IMR-90 (cell line): ENCODE data around the gene HMGB3. TPM values are rescaled to one million over a fixed set of nuclear protein-coding genes. Genes with fewer than 3 reads are reported as not detected.

ENCODE experiments used
- ATAC-seq: fragments of 200-7000 bp; cut with Tn5 transposase; 2 replicates; pipeline ENCODE4 v1.9.1; 2020; ENCODE audit warnings: low read depth, mild to moderate bottlenecking, moderate library complexity
- BruUV-seq: library from RNA; stranded (reverse); fragments of 400-500 nt; replicated peaks from 2 replicates; lab custom pipeline; 2021; lab: Mats Ljungman, UMichigan
- CTCF ChIA-PET: fragments of 300-600 bp; formaldehyde crosslinking; extraction: SDS; loops from one replicate; lab custom pipeline; 2021; ENCODE audit warnings: antibody characterized with exemption; lab: Yijun Ruan, JAX
- POLR2A ChIA-PET: fragments of 300-600 bp; sonication (Branson Sonifier 250); formaldehyde crosslinking; loops from one replicate; lab custom pipeline; 2022; ENCODE audit warnings: antibody characterized with exemption; ENCODE audit not compliant: unreplicated experiment; lab: Charles Lee
- DNase-seq: peaks from one replicate; pipeline ENCODE4 v3.0.0; 2013
- H2AFZ ChIP-seq: replicated peaks from 2 replicates; pipeline ENCODE3; 2013; ENCODE audit warnings: low read length, mild to moderate bottlenecking; ENCODE audit not compliant: poor library complexity
- H2AK5ac ChIP-seq: 2 replicates; pipeline ENCODE4 v1.6.1; 2013; ENCODE audit warnings: low read depth, low read length, inconsistent platforms
- H2AK9ac ChIP-seq: replicated peaks from 2 replicates; pipeline ENCODE3; 2013; ENCODE audit warnings: mild to moderate bottlenecking, low read depth, low read length, moderate library complexity; ENCODE audit not compliant: poor library complexity
- H2BK120ac ChIP-seq: 2 replicates; pipeline ENCODE4 v1.6.1; 2013; ENCODE audit warnings: low read depth, low read length, inconsistent platforms
- H2BK15ac ChIP-seq: 3 replicates; pipeline ENCODE4 v1.6.1; 2013; ENCODE audit warnings: low read depth, low read length, inconsistent platforms
- H2BK20ac ChIP-seq: 2 replicates; pipeline ENCODE4 v1.6.1; 2013; ENCODE audit warnings: low read depth, mild to moderate bottlenecking, inconsistent platforms, low read length, moderate library complexity
- H2BK5ac ChIP-seq: 2 replicates; pipeline ENCODE4 v1.6.1; 2013; ENCODE audit warnings: mild to moderate bottlenecking, low read depth, low read length, inconsistent platforms; ENCODE audit not compliant: poor library complexity, severe bottlenecking
- H3K14ac ChIP-seq: replicated peaks from 2 replicates; pipeline ENCODE4 v1.6.1; 2013; ENCODE audit warnings: low read depth, low read length, inconsistent platforms
- H3K18ac ChIP-seq: 2 replicates; pipeline ENCODE4 v1.6.1; 2013; ENCODE audit warnings: low read depth, low read length, control low read depth
- H3K23ac ChIP-seq: 2 replicates; pipeline ENCODE4 v1.6.1; 2013; ENCODE audit warnings: low read depth, low read length, inconsistent platforms
- H3K27ac ChIP-seq: 2 replicates; pipeline ENCODE4 v1.5.1; 2013; ENCODE audit warnings: mild to moderate bottlenecking, control low read depth, low read length; ENCODE audit not compliant: insufficient read depth
- H3K27me3 ChIP-seq: 2 replicates; pipeline ENCODE4 v1.6.1; 2013; ENCODE audit warnings: low read length; ENCODE audit not compliant: control insufficient read depth, insufficient read depth
- H3K36me3 ChIP-seq: 2 replicates; pipeline ENCODE4 v1.6.1; 2013; ENCODE audit warnings: low read length, mixed read lengths; ENCODE audit not compliant: control insufficient read depth, insufficient read depth
- H3K4ac ChIP-seq: 2 replicates; pipeline ENCODE4 v1.6.1; 2013; ENCODE audit warnings: low read depth, low read length, inconsistent platforms
- H3K4me1 ChIP-seq: 2 replicates; pipeline ENCODE4 v1.6.1; 2013; ENCODE audit warnings: low read length, mixed read lengths; ENCODE audit not compliant: control insufficient read depth, insufficient read depth
- H3K4me2 ChIP-seq: 2 replicates; pipeline ENCODE4 v1.6.1; 2013; ENCODE audit warnings: low read depth, mild to moderate bottlenecking, control low read depth, low read length, moderate library complexity
- H3K4me3 ChIP-seq: 2 replicates; pipeline ENCODE4 v1.5.1; 2013; ENCODE audit warnings: low read depth, mild to moderate bottlenecking, control low read depth, low read length, moderate library complexity; ENCODE audit not compliant: insufficient read depth
- H3K56ac ChIP-seq: 2 replicates; pipeline ENCODE4 v1.6.1; 2013; ENCODE audit warnings: low read length, inconsistent platforms; ENCODE audit not compliant: insufficient read depth; ENCODE audit errors: extremely low read depth
- H3K79me1 ChIP-seq, 2 experiments: 2 replicates each; pipeline ENCODE4 v1.6.1; 2013; ENCODE audit warnings: low read length in 2 of 2, inconsistent platforms in 1 of 2, low read depth in 1 of 2
- H3K9ac ChIP-seq: 2 replicates; pipeline ENCODE4 v1.6.1; 2013; ENCODE audit warnings: low read depth, low read length, control low read depth
- H3K9me1 ChIP-seq: 2 replicates; pipeline ENCODE4 v1.6.1; 2013; ENCODE audit warnings: low read length, inconsistent platforms; ENCODE audit not compliant: insufficient read depth
- H3K9me3 ChIP-seq: 2 replicates; pipeline ENCODE4 v1.6.1; 2013; ENCODE audit warnings: low read length; ENCODE audit not compliant: control insufficient read depth, insufficient read depth
- H4K20me1 ChIP-seq: 2 replicates; pipeline ENCODE4 v1.6.1; 2013; ENCODE audit warnings: low read length, inconsistent platforms; ENCODE audit not compliant: insufficient read depth
- H4K5ac ChIP-seq: 2 replicates; pipeline ENCODE4 v1.6.1; 2013; ENCODE audit warnings: mild to moderate bottlenecking, low read depth, low read length, control low read depth
- H4K8ac ChIP-seq, 2 experiments: 2 replicates each; pipeline ENCODE4 v1.6.1; 2013; ENCODE audit warnings: low read depth in 2 of 2, low read length in 2 of 2, control low read depth in 1 of 2, inconsistent platforms in 1 of 2
- H4K91ac ChIP-seq: 2 replicates; pipeline ENCODE4 v1.6.1; 2013; ENCODE audit warnings: low read depth, low read length, inconsistent platforms; ENCODE audit not compliant: insufficient read depth
- CEBPB ChIP-seq: IDR thresholded peaks from 2 replicates; pipeline ENCODE4 v1.6.1; 2012; ENCODE audit warnings: low read depth, low read length, improper control_type of control experiment
- CHD1 ChIP-seq: IDR thresholded peaks from 2 replicates; pipeline ENCODE4 v1.6.1; 2012; ENCODE audit warnings: low read depth, low read length, improper control_type of control experiment
- CTCF ChIP-seq: conservative IDR thresholded peaks from 2 replicates; pipeline ENCODE4 v1.5.1; 2012; ENCODE audit warnings: mild to moderate bottlenecking, low read depth, low read length, improper control_type of control experiment
- MAFK ChIP-seq: IDR thresholded peaks from 2 replicates; pipeline ENCODE4 v1.6.1; 2012; ENCODE audit warnings: low read depth, low read length, improper control_type of control experiment
- MXI1 ChIP-seq: IDR thresholded peaks from 2 replicates; pipeline ENCODE4 v1.6.1; 2012; ENCODE audit warnings: low read depth, mild to moderate bottlenecking, low read length, moderate library complexity, borderline replicate concordance
- NFE2L2 ChIP-seq: fragments of 150-350 bp; IDR thresholded peaks from 2 replicates; pipeline ENCODE4 v1.6.1; 2016; ENCODE audit warnings: low read depth, mild to moderate bottlenecking, low read length
- POLR2A ChIP-seq: IDR thresholded peaks from 2 replicates; pipeline ENCODE4 v1.6.1; 2012; ENCODE audit warnings: mild to moderate bottlenecking, low read depth, low read length
- RAD21 ChIP-seq: IDR thresholded peaks from 2 replicates; pipeline ENCODE4 v1.6.1; 2012; ENCODE audit warnings: low read length, improper control_type of control experiment
- RCOR1 ChIP-seq: IDR thresholded peaks from 2 replicates; pipeline ENCODE4 v1.6.1; 2012; ENCODE audit warnings: mild to moderate bottlenecking, low read length, improper control_type of control experiment; ENCODE audit not compliant: insufficient replicate concordance
- RFX5 ChIP-seq: IDR thresholded peaks from 2 replicates; pipeline ENCODE4 v1.8.0; 2012; ENCODE audit warnings: low read depth, mild to moderate bottlenecking, low read length, moderate library complexity
- WGBS, 2 experiments: methylation state at CpG; one replicate each; pipeline versions ENCODE4 v1.1.5 to v1.1.7; 2013; ENCODE audit warnings: missing lambda C conversion rate in 2 of 2; ENCODE audit not compliant: insufficient read length in 1 of 2; ENCODE audit errors: extremely low coverage in 2 of 2; 5-methylcytosine and 5-hydroxymethylcytosine counted together
- dilution Hi-C: fragments of 300-500 bp; cut with HindIII; formaldehyde crosslinking; loops from one replicate; pipeline ENCODE4 v1.14.3; 2018; ENCODE audit warnings: low sequenced_read_pairs; ENCODE audit not compliant: unreplicated experiment
- in situ Hi-C: fragments of 300-500 bp; cut with MboI; formaldehyde crosslinking; loops from 3 replicates; pipeline ENCODE4 v1.14.3; 2019; ENCODE audit warnings: low sequenced_read_pairs, inconsistent platforms, mixed read lengths
- intact Hi-C: fragments of 100-400 bp; cut with micrococcal nuclease; formaldehyde crosslinking; loops from 2 replicates; pipeline ENCODE4 v1.10.0; 2022
- polyA plus RNA-seq, 3 experiments: library from polyadenylated mRNA; depleted of rRNA; stranded (reverse); fragments of >200 nt; gene quantifications; 2 replicates each; pipeline ENCODE4 v1.2.3, GENCODE V29; 2012; ENCODE audit warnings: low replicate concordance in 1 of 3
- total RNA-seq: library from RNA; depleted of rRNA; stranded (reverse); fragments of >200 nt; gene quantifications from 2 replicates; pipeline ENCODE4 v1.2.3, GENCODE V29; 2012
- TF ChIP-seq, protein P1 (sequence below): fragments of 150-350 bp; IDR thresholded peaks from 2 replicates; pipeline ENCODE4 v1.6.1; 2017; ENCODE audit warnings: mild to moderate bottlenecking, antibody characterized with exemption, low read length, low read depth

HMGB3 gene
- total and polyA plus RNA-seq, 2 of the 4 experiments (the other 2 are of a cell fraction) = 14.7 to 21.3 TPM

DNA sequence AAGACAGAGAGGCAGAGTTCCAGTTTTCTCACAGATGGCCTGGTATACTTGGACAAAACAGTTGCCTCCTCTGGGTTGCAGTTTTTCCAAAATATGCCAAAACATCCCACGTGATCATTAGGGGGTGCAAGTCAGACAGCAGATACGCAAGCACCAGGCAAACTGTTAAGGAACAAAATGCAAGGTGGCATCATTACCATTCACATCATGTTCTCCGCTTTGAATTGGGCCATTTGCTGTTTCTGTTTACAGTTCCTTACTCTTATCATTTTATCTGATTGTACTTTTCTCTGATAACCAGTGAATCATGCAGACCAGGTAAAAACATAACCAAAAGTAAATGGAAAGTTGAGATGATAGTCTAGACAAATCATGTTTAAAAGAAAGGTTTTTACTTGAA lies 16.4 kb upstream of the HMGB3 start:
- H3K9me3 ChIP-seq = peaks cover 5% of the 10 kb centered on the region
- no peaks in the 10 kb centered on the region for H3K79me1 ChIP-seq
- H4K20me1 ChIP-seq = no peaks in the 10 kb centered on the region
- no peak overlapping the region for H3K23ac ChIP-seq
- H2AK5ac ChIP-seq = no peak overlapping the region
- no peaks in the 10 kb centered on the region for H3K4me1 ChIP-seq
- H3K14ac ChIP-seq = no peak overlapping the region
- no peaks in the 10 kb centered on the region for H3K36me3 ChIP-seq
- no peak overlapping the region for H3K56ac ChIP-seq
- ChIA-PET CTCF (no interaction called here), POLR2A (no interaction called here)
- no peak overlapping the region for H3K4me2 ChIP-seq
- WGBS, 2 experiments = no CpG with 5 or more reads among the region's 3 CpGs
- no peak overlapping the region for H2BK15ac ChIP-seq
- H2AK9ac ChIP-seq = no peak overlapping the region
- no peak overlapping the region for H3K4me3 ChIP-seq
- dilution Hi-C loops = no loop called here
- H2BK5ac ChIP-seq = no peak overlapping the region
- BruUV-seq = no TSS peak
- H2AFZ ChIP-seq = no peak overlapping the region
- no peak overlapping the region for H2BK120ac ChIP-seq
- H3K9ac ChIP-seq = no peak overlapping the region
- H2BK20ac ChIP-seq = no peak overlapping the region
- no peak overlapping the region for H3K27ac ChIP-seq
- no peak overlapping the region for H4K5ac ChIP-seq
- no peak overlapping the region for H3K18ac ChIP-seq
- intact Hi-C loops = no loop called here
- DNase-seq = no peak
- H4K8ac ChIP-seq = no peak overlapping the region
- no peak overlapping the region for H4K91ac ChIP-seq
- TF ChIP-seq MXI1 (no peak), RAD21 (no peak), RFX5 (no peak), CTCF (no peak), POLR2A (no peak), NFE2L2 (no peak), CHD1 (no peak), MAFK (no peak), CEBPB (no peak), RCOR1 (no peak)
- TF ChIP-seq, protein P1, sequence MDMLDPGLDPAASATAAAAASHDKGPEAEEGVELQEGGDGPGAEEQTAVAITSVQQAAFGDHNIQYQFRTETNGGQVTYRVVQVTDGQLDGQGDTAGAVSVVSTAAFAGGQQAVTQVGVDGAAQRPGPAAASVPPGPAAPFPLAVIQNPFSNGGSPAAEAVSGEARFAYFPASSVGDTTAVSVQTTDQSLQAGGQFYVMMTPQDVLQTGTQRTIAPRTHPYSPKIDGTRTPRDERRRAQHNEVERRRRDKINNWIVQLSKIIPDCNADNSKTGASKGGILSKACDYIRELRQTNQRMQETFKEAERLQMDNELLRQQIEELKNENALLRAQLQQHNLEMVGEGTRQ = no peak
- ATAC-seq = no peak
- no peak overlapping the region for H3K4ac ChIP-seq
- H3K9me1 ChIP-seq = no peaks in the 10 kb centered on the region
- peaks cover 6% of the 10 kb centered on the region; the same call in 1 of the 2 replicates for H3K27me3 ChIP-seq
- in situ Hi-C loops = no loop called here
